OCI-LY7 (cell line): Measurements from ENCODE around the gene F7. TPM values are rescaled to one million over a fixed set of nuclear protein-coding genes. Genes with fewer than 3 reads are reported as not detected.

ENCODE experiments used
- BruUV-seq: library from RNA; stranded (reverse); fragments of 400-500 nt; replicated peaks from 2 replicates; lab custom pipeline; 2021; lab: Mats Ljungman, UMichigan
- CTCF ChIA-PET: fragments of 300-600 bp; sonication (Branson Sonifier 250); formaldehyde crosslinking; loops from one replicate; lab custom pipeline; 2022; ENCODE audit warnings: antibody characterized with exemption; ENCODE audit not compliant: unreplicated experiment; lab: Charles Lee
- POLR2A ChIA-PET: fragments of 300-600 bp; sonication (Branson Sonifier 250); formaldehyde crosslinking; loops from one replicate; lab custom pipeline; 2022; ENCODE audit warnings: antibody characterized with exemption; lab: Charles Lee
- DNase-seq: peaks from one replicate; pipeline ENCODE4 v3.0.0-alpha.2; 2015; ENCODE audit warnings: low spot score
- H2AFZ ChIP-seq: fragments of 200-600 bp; sonication (generic), shearing (Covaris generic); 2 replicates; pipeline ENCODE4 v1.6.1; 2014; ENCODE audit warnings: mild to moderate bottlenecking, antibody characterized with exemption, low read length, moderate library complexity
- H3K27ac ChIP-seq: fragments of 200-600 bp; sonication (generic); 2 replicates; pipeline ENCODE4 v1.5.1; 2014; ENCODE audit warnings: mixed run types, low read depth, mild to moderate bottlenecking, moderate library complexity, low read length, inconsistent platforms; ENCODE audit not compliant: poor library complexity, severe bottlenecking
- H3K36me3 ChIP-seq: fragments of 200-600 bp; sonication (generic); 2 replicates; pipeline ENCODE4 v1.6.1; 2014; ENCODE audit warnings: mild to moderate bottlenecking, antibody characterized with exemption, low read length, moderate library complexity, mixed read lengths; ENCODE audit not compliant: insufficient read depth
- H3K4me1 ChIP-seq: fragments of 200-600 bp; sonication (generic); 2 replicates; pipeline ENCODE4 v1.5.1; 2014; ENCODE audit warnings: mild to moderate bottlenecking, low read length; ENCODE audit not compliant: insufficient read depth, poor library complexity, severe bottlenecking
- H3K4me2 ChIP-seq: fragments of 200-600 bp; sonication (generic); 2 replicates; pipeline ENCODE4 v1.6.1; 2014; ENCODE audit warnings: mild to moderate bottlenecking, low read length
- H3K4me3 ChIP-seq: fragments of 200-600 bp; sonication (generic); 2 replicates; pipeline ENCODE4 v1.5.1; 2014; ENCODE audit warnings: mild to moderate bottlenecking, low read depth, low read length; ENCODE audit not compliant: poor library complexity, severe bottlenecking
- H3K79me2 ChIP-seq: fragments of 200-600 bp; sonication (generic); 2 replicates; pipeline ENCODE4 v1.6.1; 2016; ENCODE audit warnings: low read depth, mild to moderate bottlenecking, low read length, moderate library complexity, mixed read lengths; ENCODE audit not compliant: insufficient read depth
- H3K9me2 ChIP-seq: fragments of 200-600 bp; sonication (generic); 2 replicates; pipeline ENCODE4 v1.6.1; 2016; ENCODE audit warnings: mild to moderate bottlenecking, low read length, mixed read lengths; ENCODE audit not compliant: insufficient read depth
- H3K9me3 ChIP-seq: fragments of 200-600 bp; sonication (generic); 2 replicates; pipeline ENCODE4 v1.6.1; 2014; ENCODE audit warnings: mild to moderate bottlenecking, mixed run types, low read length, mixed read lengths
- H4K20me1 ChIP-seq: fragments of 200-600 bp; sonication (generic); 2 replicates; pipeline ENCODE4 v1.6.1; 2014; ENCODE audit warnings: mild to moderate bottlenecking, antibody characterized with exemption, low read length, moderate library complexity, mixed read lengths; ENCODE audit not compliant: insufficient read depth
- EZH2phosphoT487 ChIP-seq: fragments of 200-600 bp; sonication (generic); IDR thresholded peaks from 2 replicates; pipeline ENCODE4 v1.6.1; 2018; ENCODE audit warnings: low read depth, borderline replicate concordance, mild to moderate bottlenecking, mixed run types, antibody characterized with exemption, low read length, moderate library complexity, mixed read lengths
- intact Hi-C: fragments of 100-400 bp; cut with micrococcal nuclease; formaldehyde crosslinking; loops from one replicate; pipeline ENCODE4 v1.10.0; 2022; ENCODE audit not compliant: unreplicated experiment
- total RNA-seq, 2 experiments: library from RNA; depleted of rRNA in 1 of 2; stranded (reverse); fragments of >200 nt in 1 of 2; shearing (Covaris generic) in 1 of 2; gene quantifications; 2 replicates each; pipeline ENCODE4 v1.2.3, GENCODE V29; 2014 to 2022
- TF ChIP-seq, protein P1 (sequence below): fragments of 200-600 bp; sonication (generic); conservative IDR thresholded peaks from 2 replicates; pipeline ENCODE4 v1.5.1; 2014; ENCODE audit warnings: mild to moderate bottlenecking, antibody characterized with exemption, low read length, moderate library complexity, mixed read lengths

The F7 gene
- total RNA-seq, 2 experiments from 2014 or later = not detected

DNA sequence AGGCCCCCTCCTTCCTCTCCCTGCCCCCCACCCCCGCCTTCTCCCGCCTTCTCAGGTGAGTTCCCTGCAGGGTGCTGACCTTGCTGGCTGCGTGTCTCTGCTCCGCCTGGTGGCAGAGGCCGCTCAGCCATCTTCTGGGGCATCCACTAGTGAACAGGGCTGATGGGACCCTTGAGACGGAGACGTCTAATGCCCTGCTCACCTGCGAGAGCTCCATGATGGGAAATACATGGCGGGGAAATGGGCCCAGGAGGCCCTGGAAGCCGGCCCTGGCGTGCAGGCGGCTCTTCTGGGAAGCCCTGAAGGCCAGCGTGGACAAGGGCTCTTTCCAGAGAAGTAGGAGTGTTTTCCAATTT is 15.2 kb upstream of the F7 start:
- POLR2A ChIA-PET = no interaction called here
- H4K20me1 ChIP-seq = no peaks in the 10 kb centered on the region
- no peak overlapping the region for H3K4me3 ChIP-seq
- CTCF ChIA-PET = no interaction called here
- no peaks in the 10 kb centered on the region for H3K9me2 ChIP-seq
- intact Hi-C loops = no loop called here
- no peak for DNase-seq
- no peak overlapping the region for H2AFZ ChIP-seq
- no peaks in the 10 kb centered on the region for H3K9me3 ChIP-seq
- no peaks in the 10 kb centered on the region for H3K79me2 ChIP-seq
- no peaks in the 10 kb centered on the region for H3K4me1 ChIP-seq
- BruUV-seq = no TSS peak
- no peak overlapping the region for H3K27ac ChIP-seq
- H3K4me2 ChIP-seq = no peak overlapping the region
- TF ChIP-seq, protein P1, sequence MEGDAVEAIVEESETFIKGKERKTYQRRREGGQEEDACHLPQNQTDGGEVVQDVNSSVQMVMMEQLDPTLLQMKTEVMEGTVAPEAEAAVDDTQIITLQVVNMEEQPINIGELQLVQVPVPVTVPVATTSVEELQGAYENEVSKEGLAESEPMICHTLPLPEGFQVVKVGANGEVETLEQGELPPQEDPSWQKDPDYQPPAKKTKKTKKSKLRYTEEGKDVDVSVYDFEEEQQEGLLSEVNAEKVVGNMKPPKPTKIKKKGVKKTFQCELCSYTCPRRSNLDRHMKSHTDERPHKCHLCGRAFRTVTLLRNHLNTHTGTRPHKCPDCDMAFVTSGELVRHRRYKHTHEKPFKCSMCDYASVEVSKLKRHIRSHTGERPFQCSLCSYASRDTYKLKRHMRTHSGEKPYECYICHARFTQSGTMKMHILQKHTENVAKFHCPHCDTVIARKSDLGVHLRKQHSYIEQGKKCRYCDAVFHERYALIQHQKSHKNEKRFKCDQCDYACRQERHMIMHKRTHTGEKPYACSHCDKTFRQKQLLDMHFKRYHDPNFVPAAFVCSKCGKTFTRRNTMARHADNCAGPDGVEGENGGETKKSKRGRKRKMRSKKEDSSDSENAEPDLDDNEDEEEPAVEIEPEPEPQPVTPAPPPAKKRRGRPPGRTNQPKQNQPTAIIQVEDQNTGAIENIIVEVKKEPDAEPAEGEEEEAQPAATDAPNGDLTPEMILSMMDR = no peak
- TF ChIP-seq EZH2phosphoT487 = no peak
- no peaks in the 10 kb centered on the region for H3K36me3 ChIP-seq

DNA sequence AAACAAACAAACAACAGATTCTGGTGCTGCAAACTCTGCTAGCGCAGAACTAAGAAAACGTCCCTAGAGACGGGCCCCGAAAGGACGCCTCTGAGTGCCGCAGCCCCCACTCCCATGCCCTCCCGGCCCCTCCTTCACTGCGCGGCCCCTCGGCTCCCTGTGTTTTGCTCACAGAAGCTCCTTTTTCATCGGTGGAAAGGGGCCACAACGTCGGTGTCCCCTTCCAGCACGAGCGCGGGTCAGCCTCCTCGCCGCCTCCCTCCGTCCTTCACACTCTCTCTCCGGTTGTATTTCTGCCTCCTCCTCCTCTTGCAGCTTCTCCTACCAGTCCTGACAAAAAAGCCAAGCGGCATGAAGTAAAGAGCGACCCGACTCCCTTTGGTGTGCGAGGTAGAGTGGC is 14.8 kb upstream of the F7 start:
- Histone ChIP-seq H3K4me1 (no peaks in the 10 kb centered on the region), H3K9me3 (no peaks in the 10 kb centered on the region), H3K79me2 (no peaks in the 10 kb centered on the region), H2AFZ (no peak overlapping the region), H3K4me2 (no peak overlapping the region), H4K20me1 (no peaks in the 10 kb centered on the region), H3K9me2 (no peaks in the 10 kb centered on the region), H3K27ac (no peak overlapping the region), H3K4me3 (no peak overlapping the region), H3K36me3 (no peaks in the 10 kb centered on the region)
- no TSS peak for BruUV-seq
- TF ChIP-seq, protein P1 = no peak
- no peak for TF ChIP-seq EZH2phosphoT487
- CTCF ChIA-PET = no interaction called here
- POLR2A ChIA-PET = no interaction called here
- intact Hi-C loops = no loop called here
- DNase-seq = no peak

DNA sequence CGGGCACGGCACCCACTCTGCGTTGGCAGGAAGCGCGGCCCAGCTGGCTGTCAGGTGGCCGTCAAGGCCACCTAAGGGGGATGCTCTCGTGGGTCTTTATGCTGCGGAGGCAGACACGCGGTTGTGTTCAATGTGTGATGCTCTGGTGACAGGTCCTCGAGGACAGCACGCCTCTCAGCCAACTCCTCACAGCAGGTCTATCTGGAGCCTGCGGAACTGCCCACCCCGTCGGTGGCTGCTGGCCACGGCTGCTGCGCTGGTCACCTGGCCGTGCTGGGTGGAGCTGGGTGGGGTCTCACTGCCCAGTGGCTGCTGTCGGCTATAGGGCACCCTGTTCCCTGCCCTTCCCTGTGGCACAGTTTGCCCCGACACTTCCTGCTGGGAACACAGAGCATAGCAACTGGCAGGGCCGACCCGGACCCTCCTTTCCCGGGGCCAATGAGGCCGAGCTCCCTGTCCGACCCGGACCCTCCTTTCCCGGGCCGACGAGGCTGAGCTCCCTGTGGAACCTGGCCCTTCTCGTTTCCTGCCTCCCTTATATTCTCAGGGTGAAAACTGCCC is 14.3 kb upstream of the F7 start:
- Histone ChIP-seq H3K36me3 (no peaks in the 10 kb centered on the region), H4K20me1 (no peaks in the 10 kb centered on the region), H3K9me2 (no peaks in the 10 kb centered on the region), H3K27ac (no peak overlapping the region), H2AFZ (no peak overlapping the region), H3K4me2 (no peak overlapping the region), H3K4me1 (no peaks in the 10 kb centered on the region), H3K79me2 (no peaks in the 10 kb centered on the region), H3K9me3 (no peaks in the 10 kb centered on the region), H3K4me3 (no peak overlapping the region)
- TF ChIP-seq EZH2phosphoT487 = no peak
- TF ChIP-seq, protein P1 = no peak
- BruUV-seq = no TSS peak
- CTCF ChIA-PET = no interaction called here
- POLR2A ChIA-PET = no interaction called here
- intact Hi-C loops = no loop called here
- no peak for DNase-seq
